GM19240 (cell line): Measurements from ENCODE around the gene SIM1.

ENCODE experiments used
- DNase-seq: peaks from one replicate; pipeline ENCODE4 v3.0.0; 2011; ENCODE audit warnings: low spot score; ENCODE audit not compliant: insufficient read length

Gene SIM1, protein sequence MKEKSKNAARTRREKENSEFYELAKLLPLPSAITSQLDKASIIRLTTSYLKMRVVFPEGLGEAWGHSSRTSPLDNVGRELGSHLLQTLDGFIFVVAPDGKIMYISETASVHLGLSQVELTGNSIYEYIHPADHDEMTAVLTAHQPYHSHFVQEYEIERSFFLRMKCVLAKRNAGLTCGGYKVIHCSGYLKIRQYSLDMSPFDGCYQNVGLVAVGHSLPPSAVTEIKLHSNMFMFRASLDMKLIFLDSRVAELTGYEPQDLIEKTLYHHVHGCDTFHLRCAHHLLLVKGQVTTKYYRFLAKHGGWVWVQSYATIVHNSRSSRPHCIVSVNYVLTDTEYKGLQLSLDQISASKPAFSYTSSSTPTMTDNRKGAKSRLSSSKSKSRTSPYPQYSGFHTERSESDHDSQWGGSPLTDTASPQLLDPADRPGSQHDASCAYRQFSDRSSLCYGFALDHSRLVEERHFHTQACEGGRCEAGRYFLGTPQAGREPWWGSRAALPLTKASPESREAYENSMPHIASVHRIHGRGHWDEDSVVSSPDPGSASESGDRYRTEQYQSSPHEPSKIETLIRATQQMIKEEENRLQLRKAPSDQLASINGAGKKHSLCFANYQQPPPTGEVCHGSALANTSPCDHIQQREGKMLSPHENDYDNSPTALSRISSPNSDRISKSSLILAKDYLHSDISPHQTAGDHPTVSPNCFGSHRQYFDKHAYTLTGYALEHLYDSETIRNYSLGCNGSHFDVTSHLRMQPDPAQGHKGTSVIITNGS

DNA sequence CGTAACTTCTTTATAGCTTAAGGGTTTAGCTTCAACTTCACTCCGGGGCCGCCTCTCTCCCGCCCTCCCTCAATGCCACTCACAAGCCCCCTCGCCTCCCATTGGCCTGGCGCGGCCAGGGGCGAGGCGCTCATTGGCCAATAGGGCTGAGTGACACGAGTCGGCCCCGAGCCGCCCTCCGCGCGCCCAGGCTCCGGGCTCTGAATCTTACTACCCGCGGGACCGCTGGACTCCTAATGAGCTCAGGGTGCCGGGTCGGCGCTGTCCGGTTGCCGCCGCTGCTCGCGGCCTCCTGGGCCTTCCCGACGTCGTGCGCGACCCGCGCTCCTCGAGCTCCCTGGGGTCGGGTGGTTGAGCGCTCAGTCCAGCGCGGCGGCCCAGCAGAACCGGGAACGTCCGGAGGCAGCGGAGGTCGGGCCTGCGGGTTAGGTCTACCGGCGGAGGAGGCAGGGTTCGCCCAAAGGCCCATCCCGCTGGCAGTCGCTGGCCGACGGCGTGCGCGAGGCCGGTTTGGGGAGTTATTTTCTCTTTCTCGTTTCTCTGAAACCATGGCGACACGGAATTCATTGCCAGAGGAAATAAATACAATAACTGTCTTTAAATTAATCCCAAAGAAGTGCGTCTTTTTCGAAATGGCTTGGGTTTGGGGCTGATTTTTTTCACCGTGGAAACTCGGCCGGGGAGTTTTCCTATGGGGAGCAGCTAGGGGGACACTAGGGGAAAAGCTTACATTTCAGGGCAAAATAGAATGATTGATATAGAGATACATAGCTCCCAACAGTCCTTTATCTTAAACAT is at the start of gene SIM1:
SIM1 (minus strand) TSS at position 19 of the 798 bp plus-strand sequence. CDS start 1,453 bp downstream, outside the sequence.
- DNase-seq = no peak

DNA sequence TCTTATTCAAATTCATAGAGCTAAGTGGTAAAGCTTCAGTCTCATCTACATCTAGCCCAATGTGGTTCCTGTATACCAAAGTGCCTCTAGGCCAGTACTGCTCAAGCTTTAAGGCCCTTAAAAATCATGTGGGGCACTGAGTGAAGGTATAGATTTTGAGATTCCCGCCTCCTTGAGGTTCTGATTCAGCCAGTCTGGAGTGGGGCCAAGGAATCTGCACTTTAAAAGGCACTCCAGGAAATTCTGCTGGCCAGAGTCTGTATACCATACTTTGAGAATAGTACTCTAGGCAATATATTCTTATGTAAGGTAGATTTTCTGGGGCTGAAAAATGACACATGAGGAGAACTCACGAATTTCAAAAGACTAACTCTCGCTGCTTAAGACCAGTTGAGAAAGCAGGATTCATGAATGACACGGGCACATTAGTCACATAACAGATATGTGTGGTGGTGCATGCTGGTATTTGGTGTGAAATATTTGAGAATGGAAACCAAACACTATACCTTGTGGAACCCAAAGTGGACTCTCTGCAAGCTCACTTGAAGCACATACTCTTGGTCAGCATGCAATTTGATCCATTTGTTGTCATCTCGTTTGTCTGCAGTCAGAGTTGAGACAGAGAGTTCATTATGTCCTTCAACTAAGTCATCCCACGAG is 47.6 kb upstream of the SIM1 start:
- no peak for DNase-seq

DNA sequence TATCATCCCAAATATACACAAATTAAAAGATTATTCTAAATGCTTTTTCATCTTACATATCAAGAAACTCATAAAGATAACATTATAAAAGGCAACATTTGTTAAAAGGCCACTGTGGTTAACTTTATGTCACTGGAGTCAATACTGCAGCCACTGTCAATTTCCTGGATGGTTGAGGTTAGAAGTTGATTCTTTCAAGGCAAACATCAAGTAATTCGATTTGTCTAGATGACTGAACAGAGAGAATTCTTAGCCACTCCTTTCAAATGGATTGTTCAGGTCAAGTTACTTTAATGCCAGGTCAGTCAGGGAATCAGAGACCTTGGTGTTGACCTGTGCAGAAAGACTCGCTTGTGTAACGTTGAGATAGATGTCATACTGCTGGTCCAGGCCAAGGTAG is 44.4 kb upstream of the SIM1 start:
- no peak for DNase-seq

DNA sequence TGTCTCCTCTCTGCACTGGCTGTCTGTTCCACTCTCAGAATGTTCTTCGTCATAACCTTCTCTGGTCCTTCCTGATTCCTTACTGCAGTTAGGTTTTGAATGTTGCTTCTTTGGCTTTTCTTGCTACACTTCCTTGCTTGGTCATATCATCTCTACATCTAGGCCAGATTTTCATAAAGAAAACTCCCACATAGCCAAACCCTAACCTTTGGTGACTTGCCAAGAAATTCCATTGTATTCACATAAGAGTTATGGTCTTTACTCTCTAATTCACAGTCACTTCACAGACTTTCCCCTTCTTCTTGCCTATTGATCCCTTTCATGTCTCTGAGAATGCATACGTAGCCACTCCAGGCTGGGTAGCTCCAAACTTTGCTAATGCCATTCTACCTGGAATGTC is 41.9 kb upstream of the SIM1 start:
- no peak for DNase-seq

DNA sequence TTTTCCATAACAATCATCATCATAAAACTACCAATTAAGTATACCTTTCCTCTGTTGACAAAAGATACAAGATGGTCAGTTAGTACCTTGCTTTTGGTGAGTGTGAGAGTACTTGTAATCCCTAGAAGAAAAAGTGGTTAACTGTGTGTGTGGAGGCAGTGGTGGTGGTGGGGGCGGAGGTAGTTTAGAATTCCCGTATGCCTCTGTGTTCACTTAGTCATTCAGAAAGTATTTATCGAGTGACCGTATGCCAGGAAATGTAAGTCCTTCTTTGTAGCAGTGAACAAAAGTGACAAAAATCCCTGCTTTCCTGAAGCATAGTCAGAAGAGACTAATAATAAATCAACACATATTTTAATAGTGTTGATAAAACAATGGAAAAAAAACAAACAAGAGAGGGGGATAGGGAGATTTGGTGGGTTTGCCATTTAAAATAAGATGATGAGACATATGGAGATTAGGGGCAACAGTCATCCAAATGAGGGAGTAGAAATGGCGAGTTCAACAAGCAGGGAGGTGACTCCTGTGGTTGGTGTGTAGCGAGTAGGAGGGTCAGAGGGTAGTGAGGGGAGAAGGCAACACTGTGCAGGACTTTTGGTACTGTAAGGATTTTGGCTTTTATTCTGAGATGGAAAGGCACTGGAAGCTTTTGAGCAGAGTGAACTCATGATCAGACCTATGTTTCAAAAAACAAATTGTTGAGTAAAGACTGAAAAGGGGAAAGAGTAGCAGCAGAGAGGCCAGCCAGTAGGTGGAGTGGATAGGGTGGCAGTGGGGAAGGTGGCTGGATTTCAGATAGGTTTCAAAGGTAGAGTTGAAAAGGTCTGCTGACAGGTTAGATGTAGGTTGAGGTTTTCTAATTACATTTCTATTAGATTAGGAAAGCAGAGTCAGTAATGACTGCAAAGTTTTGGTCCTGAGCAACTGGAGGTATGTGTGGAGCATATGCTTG is 40.3 kb upstream of the SIM1 start:
- DNase-seq = no peak

DNA sequence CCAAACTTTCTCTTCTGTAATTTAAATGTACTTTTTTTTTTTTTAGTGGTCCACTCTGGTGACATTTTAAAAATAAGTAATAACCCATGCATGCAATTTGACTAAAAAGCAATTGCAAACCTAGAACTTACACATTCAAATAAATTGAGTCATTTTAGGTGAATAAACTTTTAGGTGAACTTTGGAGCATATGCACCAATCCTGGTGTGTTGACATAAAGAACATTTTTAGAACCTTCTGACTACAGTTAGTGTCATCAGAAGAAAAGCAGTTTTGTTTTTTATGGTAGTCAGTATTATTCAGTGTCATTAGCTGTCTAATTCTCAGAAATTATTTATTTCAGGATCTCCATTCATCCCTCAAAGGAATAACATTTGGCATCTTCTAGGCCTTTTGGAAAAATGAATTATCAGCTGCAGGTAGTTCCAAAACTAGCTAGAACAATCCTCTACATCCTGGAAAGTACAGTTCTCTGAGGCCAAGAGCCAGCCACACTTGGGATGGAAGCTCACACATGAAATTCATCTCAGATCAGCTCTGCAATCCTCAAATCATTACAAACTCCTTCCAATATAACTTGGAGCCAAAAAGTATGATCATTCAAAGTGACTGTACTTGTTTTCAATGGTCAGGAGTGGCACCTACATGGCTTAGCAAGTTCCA is 38.5 kb upstream of the SIM1 start:
- DNase-seq = no peak

DNA sequence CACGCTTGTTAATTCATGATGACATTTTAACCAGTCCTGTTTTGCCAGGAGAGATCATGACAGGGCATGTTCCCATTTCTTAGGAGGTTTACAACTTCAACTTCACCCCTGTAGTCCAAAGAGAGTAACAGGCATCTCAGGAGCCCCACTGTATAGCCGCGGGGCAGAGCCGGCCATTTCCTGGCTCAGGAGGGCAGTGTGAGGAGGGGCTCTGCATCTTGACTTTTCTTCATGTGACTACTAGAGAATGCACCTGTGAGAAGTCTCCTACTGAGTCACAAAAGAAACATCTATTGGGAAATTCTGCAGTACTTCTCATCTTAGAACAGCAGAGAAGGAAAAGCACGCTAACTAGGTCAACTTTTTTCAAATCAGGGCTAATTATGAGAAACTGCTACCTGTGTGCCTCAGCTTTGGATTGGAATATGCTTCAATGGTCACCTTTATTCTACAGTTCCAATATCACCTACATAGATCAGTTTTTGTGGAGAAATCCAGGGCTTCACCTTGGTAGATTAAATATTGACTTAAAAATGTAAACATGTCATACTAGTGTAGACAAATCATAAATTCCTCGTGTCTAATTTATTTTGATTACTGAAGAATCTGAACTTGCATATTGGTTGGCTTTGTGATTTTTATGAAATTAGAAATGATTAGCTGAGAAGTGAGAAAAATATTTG is 28.6 kb upstream of the SIM1 start:
- DNase-seq = no peak

DNA sequence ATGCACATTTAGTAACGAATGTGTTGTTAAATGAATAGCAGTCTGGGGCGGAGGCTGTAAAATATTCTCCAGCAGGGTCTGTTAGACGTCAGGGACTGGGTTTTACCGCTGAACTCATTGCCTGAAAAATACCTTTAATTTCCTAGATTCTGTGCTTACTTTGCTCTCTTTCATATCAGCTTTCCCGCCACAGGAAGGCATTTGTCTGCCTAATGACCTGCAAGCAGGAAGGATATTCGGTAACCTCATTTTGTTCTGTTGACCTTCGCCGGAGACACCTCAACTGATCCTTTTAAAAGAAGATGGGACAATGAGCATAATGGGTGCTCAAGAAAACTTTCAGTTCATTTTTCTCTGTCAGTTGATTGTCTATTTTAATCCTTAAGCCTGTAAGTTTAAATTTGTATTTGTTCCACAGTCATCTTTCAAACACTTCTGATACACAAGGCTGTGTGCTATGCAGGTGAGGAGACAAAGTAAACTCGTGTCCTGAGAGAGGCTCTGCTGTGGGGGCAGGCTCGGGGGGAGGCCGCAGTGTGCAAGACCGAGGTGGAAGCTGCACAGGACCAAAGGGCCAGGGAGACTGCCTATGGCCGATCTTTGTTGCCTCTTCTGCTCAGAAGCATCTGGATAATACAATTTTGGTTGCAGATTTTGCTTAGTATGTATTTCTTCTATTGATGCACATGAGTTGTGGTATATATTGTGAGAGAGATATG is 27.4 kb upstream of the SIM1 start:
- no peak for DNase-seq

DNA sequence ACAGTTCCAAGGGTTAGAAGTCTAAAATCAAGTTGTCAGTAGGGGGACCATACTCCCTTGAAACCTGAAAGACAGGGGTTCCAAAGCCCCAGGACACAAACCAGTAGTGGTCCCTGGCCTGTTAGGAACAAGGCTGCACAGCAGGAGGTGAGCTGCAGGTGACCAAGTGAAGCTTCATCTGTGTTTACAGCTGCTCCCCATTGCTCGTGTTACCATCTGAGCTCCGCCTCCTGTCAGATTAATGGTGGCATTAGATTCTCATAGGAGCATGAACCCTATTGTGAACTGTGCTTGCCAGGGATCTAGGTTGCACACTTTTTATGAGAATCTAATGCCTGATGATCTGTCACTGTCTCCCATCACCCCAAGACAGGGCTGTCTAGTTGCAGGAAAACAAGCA is 25.3 kb upstream of the SIM1 start:
- no peak for DNase-seq

DNA sequence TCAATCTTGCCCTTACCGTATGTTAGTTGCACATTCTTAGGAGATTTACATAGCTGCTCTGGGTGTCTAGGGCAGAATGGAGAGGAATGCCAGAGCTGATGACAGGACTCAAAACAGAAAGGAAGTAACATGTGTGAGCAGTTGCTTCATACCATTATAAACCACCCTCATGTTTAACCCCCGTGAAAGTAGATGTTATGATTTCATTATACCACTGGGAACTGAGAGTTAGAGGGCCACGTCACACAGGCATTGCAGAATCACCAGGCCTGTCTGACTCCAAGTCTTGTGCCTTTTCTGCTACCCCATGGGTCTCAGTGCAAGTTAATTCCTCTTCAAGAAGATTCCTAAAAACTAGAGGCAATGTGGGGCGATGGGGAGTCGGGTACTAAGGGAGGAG is 23.5 kb upstream of the SIM1 start:
- no peak for DNase-seq

DNA sequence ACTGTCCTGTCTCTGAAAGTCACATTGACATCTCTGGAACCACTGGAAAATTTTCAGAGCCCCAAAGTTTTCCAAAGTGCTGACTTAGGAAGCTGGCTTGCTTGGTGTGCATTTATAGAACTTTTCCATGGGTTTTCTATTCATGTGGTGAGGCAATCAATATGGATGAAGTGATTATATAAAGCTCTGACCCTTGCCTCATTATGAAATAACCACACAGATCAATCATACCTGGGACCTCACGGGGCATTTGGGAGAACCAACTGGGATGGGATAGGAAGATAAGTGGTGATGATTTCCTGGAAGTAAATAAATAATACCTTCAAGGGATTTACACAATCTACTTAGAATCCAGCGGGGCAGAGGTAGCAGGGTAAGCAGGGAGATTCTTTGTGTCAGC is 22.9 kb upstream of the SIM1 start:
- no peak for DNase-seq

DNA sequence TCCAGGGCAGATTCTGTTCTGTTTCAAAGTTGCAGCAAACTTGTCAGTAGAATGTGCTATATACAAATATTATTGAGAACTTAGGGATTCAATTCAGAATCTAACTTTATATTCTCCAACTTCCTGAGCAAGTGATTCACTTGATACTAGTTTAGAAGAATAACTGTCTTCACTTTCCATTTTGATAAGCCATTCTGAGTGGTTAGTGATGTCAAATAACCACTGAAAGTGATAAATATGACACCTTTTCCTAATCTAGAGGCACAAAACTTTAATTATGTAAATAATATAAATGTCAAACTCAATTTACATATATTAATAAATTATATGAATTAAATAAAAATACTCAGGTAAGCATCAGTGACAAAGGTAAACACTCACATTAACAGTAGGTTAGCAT is 20.5 kb upstream of the SIM1 start:
- no peak for DNase-seq

DNA sequence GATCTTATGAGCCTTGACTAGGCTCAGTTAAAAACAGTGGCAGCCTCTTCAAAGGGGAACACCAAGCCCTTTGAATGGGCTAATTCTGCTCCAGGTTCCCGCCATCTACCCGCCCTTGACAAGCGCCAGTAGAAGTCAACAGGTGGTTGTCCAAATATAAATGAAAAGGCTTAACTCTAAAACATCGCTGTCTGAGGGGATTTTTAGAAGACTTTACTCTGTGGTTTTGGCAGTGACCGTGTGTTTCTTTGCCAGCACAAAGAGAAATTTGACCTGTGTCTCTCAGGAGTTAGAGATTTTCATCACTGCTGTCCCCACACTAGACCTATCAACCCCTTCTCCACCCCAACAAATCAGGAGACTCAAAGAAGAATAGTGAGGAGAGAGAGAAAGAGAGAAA is 19.8 kb upstream of the SIM1 start:
- DNase-seq = no peak

DNA sequence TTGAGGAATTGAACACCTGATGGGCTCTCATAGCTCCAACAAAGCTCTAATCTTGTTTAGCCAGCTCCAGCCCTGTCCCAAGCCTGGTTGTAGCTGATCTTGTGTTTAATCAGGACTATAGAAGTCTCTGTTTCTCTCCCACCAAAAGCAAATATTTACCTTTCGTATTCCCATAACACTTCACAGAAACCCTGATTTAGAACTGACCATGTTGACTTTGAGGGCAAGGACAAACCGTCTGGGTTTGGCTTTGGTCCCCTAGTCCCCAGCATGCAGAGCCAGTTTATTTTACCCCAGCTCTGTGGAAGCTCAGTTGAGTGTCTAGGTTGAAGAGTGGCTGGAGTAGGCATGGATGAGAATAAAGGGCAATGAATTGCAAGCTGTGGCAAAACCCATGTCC is 18.0 kb upstream of the SIM1 start:
- no peak for DNase-seq

DNA sequence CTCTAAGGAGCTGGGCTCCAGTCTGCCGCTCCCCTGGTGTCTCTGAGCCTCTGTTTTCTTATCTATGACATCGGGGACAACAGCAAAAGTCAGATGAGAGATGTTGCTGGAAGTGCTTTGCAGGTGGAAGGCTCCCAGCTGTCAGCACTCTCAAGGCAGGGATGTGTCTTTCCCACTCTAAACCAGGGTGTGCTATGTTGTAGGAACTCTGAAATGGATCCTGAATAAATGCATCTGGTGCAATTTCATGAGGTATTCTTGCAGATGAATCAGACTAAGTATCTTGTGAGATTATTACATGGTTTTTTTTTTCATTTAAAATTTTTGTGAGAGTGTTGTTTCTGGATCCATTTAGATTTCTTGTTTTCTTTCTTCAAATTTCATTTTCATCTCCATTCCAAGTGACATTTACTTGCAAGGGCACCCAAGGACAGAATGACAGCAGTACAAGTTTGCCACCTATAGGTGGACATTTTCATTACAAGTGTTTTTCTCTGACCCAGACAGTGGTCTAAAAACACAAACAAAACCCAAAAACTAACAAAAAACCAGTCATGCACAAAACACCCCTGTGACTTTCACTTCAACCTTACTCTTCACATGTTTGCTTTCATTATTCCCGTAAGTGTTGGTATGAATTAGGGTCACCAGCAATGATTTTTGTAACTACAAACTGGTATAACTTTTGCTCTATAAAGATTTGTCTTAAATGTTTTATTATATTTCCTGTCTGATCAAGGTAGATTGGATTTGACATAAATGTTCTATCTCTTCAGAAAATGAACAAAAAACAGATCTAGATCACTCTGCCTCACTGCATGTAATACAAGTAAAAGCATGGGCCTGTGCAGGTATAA is 14.7 kb upstream of the SIM1 start:
- no peak for DNase-seq

DNA sequence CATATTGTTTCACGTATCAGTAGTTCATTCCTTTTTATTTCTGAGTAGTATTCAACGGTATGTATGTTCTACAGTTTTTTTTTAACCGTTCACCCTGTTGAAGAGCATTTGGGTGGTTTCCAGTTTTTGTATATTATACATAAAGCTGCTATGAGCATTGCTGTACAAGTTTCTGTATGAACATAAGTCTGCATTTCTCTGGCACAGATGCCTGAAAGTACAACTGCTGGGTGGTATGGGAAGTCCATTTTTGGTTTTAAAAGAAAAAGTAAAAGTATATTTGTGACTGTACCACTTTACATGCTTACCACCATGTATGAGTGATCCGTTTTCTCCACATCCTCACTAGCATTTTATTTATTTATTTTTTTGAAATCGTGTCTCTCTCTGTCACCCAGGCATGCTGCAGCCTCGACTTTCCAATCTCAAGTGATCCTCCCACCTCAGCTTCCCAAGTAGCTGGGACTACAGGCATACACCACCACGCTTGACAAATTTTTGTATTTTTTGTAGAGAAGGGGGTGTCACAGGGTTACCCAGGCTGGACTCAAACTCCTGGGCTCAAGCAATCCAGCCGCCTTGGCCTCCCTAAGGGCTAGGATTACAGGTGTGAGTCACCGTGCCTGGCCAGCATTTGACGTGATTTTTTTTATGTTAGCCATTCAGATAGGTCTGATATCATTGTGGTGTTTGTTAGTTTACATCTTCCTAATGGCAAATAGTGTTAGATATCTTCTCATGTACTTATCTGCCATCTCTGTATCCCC is 11.0 kb upstream of the SIM1 start:
- DNase-seq = no peak

DNA sequence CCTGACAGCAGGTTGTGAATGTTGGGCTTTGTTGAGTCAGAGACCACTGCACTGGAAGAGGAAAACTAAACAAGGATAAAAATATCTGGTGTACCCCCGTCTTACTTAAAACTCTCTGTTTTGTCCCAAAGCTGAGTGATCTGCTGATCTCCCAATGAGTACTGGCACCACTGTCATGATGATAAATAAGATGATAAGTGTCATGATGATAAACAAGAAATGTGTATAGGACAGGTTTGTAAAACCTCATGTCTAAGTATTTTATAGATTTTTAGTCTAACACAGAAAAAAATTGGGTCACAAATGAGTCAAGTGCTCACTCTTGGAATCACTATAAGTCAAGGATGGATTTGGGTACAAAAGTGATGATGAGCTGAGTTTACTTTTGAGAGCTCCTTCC is 8.5 kb upstream of the SIM1 start:
- no peak for DNase-seq
